ES-I3 (cell line): Measurements from ENCODE around the gene ME3.
"Not testable (repeated sequence)": the region's sequence is repeated elsewhere in the genome, so short reads cannot be mapped to it uniquely, and the experiment has no call there.

Source experiments
- H3K36me3 ChIP-seq: 2 replicates; pipeline ENCODE4 v1.6.1; 2013; ENCODE audit warnings: mild to moderate bottlenecking, low read length, control low read depth, moderate library complexity; ENCODE audit not compliant: insufficient read depth
- H3K4me1 ChIP-seq: 2 replicates; pipeline ENCODE4 v1.6.1; 2013; ENCODE audit warnings: mild to moderate bottlenecking, control low read depth, low read length; ENCODE audit not compliant: insufficient read depth
- H3K9ac ChIP-seq: 2 replicates; pipeline ENCODE4 v1.6.1; 2013; ENCODE audit warnings: low read depth, mild to moderate bottlenecking, low read length, moderate library complexity
- H3K9me3 ChIP-seq: 2 replicates; pipeline ENCODE4 v1.6.1; 2013; ENCODE audit warnings: mild to moderate bottlenecking, low read length, moderate library complexity; ENCODE audit not compliant: control insufficient read depth, insufficient read depth

The ME3 gene

DNA sequence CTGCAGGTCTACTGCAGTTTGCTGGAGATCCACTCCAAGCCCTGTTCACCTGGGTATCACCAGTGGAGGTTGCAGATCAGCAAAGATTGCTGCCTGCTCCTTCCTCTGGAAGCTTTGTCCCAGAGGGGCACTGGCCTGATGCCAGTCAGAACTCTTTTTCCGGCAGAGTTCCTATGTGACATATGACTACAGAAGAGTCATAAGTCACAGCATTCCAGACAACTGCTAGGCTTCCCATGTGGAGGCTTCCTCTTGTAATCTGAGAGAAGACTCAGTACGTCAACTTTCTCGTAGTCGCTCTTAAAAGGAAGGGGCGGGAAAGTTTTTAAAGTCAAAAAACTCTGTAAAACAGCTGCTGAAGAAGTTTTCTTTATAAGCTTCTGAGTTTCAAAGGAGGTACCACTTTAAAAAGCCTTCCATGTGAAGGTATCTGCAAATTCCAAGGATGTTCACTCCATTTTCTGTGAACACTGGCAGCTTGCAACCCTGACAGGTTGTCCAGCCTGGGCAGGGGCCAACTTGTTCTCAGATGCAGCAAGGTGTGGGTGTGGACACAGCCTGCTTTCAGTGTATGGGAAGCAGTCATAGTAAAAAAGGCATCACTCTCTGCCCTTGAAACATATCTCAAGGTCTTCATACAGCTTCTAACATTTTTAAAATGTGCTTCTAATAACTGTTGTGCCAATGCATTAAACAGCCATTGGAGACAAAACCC lies 97.8 kb downstream of the ME3 start:
- H3K4me1 ChIP-seq = peaks cover 4% of the 10 kb centered on the region; the same call in 1 of the 2 replicates
- H3K9ac ChIP-seq = no peak overlapping the region
- no peaks in the 10 kb centered on the region for H3K9me3 ChIP-seq
- H3K36me3 ChIP-seq = no peaks in the 10 kb centered on the region

DNA sequence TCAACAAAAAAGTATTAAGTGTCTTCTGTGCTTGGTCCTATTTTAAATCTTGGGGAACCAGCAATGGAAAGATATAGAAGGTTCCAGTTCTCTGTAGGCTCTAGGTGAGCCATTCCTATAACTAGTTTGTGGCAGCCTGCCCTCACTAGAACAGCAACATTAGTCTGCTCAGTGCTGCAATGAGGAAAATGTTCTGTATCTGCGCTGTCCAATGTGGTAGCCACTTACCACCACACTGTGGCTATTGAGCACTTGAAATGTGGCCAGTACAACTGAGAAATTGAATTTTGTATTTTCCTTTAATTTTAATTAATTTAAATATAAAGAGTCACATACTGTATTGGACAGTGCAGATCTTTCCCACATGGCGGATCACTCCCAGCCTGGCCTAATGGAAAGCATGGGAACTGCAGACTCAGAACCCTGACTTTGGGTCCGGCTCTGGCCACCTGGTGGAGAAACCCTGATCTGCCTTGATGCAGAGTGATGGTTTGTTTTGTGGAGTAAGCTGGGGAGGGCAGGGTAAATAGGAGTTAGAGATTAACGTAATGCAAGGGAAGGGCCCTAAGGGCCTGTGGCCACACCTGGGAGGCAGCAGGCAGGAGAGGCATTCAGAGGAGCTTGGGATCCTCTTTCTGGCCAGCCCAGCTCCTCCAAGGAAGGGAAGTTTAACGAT lies 101.0 kb downstream of the ME3 start:
- no peak overlapping the region for H3K9ac ChIP-seq
- peaks cover 4% of the 10 kb centered on the region; the same call in 1 of the 2 replicates for H3K4me1 ChIP-seq
- no peaks in the 10 kb centered on the region for H3K9me3 ChIP-seq
- H3K36me3 ChIP-seq = no peaks in the 10 kb centered on the region

DNA sequence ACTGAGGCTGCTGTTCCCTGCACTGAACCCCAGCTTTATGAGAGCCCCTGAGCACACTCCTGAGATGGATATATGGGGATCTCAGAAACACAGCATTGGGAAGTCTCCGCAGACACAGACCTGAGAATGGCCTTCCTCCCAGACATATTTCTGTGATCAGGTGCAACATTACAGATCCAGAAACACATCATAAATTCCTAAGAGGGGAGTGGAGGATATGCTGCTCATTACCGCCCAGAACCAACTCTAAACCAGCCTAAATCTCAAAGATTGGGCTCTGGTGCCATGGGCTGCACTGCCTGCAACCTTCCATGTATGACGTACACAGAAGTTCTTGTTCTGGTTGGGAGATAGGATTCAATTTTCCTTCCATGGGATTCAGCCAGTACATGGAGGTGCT lies 102.0 kb downstream of the ME3 start:
- Histone ChIP-seq H3K4me1 (peaks cover 4% of the 10 kb centered on the region; the same call in 1 of the 2 replicates), H3K36me3 (no peaks in the 10 kb centered on the region), H3K9me3 (no peaks in the 10 kb centered on the region), H3K9ac (no peak overlapping the region)

DNA sequence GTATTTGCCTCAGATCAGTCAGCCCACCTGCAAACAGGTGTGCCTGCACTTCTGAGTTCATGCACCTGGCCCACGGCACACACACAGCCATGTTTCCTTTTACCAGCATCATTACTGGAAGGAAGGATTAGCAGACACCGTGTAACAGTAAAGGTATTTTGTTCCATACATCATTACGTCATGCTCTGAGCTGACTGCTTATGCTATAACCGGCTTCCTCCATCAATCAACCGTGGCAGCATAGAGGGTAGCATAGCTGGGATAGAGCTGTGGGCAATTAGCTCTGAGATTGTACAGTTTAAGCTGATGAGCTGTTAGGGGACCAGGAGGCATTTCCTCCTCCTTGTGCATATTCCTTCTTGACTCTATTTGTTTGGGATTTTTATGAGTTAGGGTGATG lies 102.4 kb downstream of the ME3 start:
- Histone ChIP-seq H3K36me3 (no peaks in the 10 kb centered on the region), H3K9ac (no peak overlapping the region), H3K9me3 (no peaks in the 10 kb centered on the region), H3K4me1 (peaks cover 4% of the 10 kb centered on the region; the same call in 1 of the 2 replicates)

DNA sequence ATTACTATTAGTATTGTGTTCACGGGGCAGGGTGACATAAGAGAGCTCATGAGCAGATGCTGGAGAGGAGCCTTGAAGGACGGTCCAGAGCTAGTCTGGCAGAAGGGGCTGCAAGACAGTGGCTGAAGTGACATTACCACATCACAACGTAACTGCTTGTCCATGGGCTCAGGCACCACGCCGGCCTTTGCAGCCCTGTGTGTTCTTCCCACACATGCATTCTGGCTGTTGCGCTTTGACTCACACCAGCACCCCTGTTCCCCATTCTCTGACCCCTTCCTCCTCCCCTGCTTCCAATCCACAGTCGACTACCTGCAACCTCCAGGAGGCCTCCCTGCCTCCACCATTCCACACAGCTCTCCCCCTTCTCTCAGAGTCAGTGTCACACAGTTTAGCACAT lies 103.3 kb downstream of the ME3 start:
- Histone ChIP-seq H3K4me1 (no peaks in the 10 kb centered on the region), H3K9me3 (no peaks in the 10 kb centered on the region), H3K36me3 (no peaks in the 10 kb centered on the region), H3K9ac (no peak overlapping the region)

DNA sequence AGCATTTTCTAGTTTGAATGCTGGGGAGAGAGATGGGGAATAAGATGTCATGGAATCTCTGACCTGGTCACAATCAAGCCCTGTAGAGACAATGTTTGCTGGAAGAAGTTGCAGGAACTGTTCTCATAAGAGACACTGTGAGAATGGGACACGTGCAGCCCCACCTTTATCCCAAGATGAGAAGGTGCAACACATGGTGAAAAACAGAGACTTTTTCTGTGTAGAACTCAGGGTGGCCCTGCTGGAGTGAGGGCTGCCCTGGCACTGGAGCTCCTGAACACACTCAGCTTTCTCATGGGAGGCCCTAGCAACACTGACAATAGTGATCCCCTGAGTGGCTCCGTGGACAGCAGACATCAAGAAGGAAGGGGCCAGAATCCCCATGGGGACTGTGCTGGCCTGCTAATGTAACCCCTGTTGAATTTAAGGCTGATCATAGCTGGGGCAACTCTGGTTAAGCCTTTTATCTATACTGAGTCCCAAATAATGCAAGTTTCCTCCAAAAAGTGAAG lies 106.6 kb downstream of the ME3 start:
- Histone ChIP-seq H3K36me3 (no peaks in the 10 kb centered on the region), H3K9ac (no peak overlapping the region)

DNA sequence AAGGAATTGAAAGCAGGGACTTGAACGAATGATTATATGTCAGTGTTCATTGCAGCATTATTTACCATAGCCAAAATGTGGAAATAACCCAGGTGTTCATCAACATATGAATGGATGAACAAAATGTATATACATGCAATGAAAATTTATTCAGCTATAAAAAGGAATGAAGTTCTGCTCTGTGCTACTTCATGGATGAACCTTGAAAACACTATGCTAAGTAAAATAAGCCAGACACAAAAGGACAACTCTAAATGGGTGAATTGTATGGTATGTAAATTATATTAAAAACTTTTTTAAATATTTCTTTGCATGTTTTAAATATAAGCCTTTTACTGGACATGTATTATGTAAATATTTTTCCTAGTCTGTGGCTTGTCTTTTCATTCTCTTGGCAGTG lies 107.0 kb downstream of the ME3 start:
- no peak overlapping the region for H3K9ac ChIP-seq
- H3K4me1 ChIP-seq = no peaks in the 10 kb centered on the region
- no peaks in the 10 kb centered on the region; the same call in 1 of the 2 replicates for H3K9me3 ChIP-seq
- no peaks in the 10 kb centered on the region for H3K36me3 ChIP-seq

More for the DNA sequence above, 106.6 kb downstream of the ME3 start:
- H3K9me3 ChIP-seq = no peaks in the 10 kb centered on the region; the same call in 1 of the 2 replicates
- H3K4me1 ChIP-seq = no peaks in the 10 kb centered on the region

DNA sequence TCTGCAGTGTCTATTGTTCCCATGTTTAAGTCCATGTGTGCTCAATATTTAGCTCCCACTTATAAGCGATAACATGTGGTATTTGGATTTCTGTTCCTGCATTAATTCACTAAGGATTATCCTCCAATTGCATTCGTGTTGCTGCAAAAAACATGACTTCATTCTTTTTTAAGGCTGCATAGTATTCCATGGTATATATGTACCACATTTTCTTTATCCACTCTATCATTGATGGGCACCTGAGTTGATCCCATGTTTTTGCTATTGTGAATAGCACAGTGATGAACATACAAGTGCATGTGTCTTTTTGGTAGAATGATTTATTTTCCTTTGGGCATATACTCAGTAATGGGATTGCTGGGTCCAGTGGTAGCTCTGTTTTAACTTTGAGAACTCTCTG lies 109.6 kb downstream of the ME3 start:
- H3K4me1 ChIP-seq, H3K9ac ChIP-seq, H3K9me3 ChIP-seq, H3K36me3 ChIP-seq: not testable (repeated sequence)

DNA sequence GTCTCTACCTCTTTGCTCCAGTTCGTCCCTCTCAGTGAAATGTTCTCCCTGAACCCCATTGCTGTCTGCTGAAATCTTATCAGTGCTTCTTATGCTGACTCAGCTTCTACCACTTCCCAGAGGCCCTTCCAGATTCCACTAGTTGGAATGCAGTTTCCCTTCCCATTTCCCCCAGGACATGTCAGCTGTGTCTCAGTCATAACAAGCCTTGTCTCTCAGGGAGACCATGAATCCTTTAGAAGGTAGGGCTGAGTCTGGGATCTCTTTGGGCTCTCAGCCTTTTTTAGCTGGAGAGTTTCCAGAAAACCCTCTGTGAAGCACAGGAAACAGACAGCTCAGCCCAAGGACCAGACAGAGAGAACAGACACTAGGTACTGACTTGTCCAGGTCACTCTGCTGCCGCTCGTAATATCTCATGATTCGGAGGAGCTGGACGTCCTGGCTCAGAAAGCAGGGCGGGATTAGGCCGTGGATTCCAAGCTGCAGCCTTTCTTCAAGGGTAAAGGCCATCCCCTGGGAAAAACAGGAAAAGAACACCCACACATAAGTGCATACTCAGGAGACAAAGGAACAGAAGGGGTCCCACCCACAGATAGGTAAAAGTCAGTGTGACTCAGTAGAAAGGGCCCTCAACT lies 113.0 kb downstream of the ME3 start:
- Histone ChIP-seq H3K36me3 (no peaks in the 10 kb centered on the region; the same call in 1 of the 2 replicates), H3K9ac (no peak overlapping the region), H3K4me1 (no peaks in the 10 kb centered on the region), H3K9me3 (no peaks in the 10 kb centered on the region; the same call in 1 of the 2 replicates)

DNA sequence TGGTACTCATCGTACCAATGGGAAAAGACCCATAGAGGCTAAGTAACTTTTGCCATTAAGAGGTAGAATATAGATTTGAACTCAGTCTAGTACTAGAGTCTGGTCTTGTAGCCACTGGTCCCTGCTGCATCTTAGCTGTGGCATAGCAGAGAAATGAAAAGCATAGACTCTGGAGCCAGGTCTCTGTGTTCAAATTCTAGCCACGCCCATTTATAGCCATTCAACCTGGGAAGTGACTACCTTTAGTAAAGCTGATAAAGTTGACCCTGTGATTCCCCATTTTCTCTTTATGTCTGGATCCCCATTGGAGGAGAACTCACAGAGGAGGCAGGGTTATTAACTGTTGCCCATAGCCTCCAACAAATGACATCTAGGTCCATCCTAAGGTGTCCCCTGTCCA lies 113.6 kb downstream of the ME3 start:
- H3K4me1 ChIP-seq = no peaks in the 10 kb centered on the region
- peaks cover 2% of the 10 kb centered on the region; the same call in 1 of the 2 replicates for H3K36me3 ChIP-seq
- no peak overlapping the region for H3K9ac ChIP-seq
- H3K9me3 ChIP-seq = no peaks in the 10 kb centered on the region; the same call in 1 of the 2 replicates

DNA sequence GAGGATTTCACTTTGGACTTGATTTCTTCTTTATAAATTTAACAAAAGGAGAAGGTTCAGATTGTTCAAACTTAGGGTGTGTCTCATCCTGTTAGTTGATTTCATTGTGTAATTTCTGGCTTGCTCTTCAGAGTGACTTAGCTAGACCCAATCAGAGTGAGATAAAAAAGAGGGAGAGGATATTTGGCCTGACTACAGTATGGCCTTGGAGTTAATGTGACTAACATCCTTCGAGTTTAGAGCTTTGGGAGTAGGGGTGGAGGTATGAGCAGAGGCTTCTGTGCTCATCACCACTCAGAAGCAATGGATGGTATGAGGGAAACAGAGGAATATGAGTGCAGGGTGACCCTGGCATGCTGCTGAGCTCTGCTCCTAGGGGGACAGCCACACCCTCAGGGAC lies 114.2 kb downstream of the ME3 start:
- Histone ChIP-seq H3K36me3 (peaks cover 2% of the 10 kb centered on the region; the same call in 1 of the 2 replicates), H3K9me3 (no peaks in the 10 kb centered on the region; the same call in 1 of the 2 replicates), H3K4me1 (no peaks in the 10 kb centered on the region), H3K9ac (no peak overlapping the region)

DNA sequence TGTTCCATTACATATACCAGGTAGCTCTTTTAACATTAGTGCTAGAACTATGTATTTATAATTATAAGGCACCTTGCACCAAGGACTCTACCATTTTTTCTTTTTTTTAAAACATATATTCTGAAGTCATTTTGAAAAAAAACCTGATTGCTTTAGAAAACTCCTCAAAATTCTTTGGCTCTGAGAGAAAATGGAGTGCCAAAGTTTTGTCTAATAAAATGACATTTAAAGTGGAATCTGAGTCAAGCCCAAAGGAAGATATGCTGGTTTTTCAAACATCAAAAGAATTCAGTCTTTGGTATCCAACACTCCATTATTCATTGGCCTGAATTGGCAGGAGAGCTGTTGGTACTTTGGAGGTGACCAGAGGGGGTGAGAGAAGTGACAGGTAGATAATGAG lies 116.5 kb downstream of the ME3 start:
- H3K36me3 ChIP-seq = peaks cover 2% of the 10 kb centered on the region; the same call in 1 of the 2 replicates
- H3K4me1 ChIP-seq = no peaks in the 10 kb centered on the region
- no peak overlapping the region for H3K9ac ChIP-seq
- no peaks in the 10 kb centered on the region for H3K9me3 ChIP-seq

DNA sequence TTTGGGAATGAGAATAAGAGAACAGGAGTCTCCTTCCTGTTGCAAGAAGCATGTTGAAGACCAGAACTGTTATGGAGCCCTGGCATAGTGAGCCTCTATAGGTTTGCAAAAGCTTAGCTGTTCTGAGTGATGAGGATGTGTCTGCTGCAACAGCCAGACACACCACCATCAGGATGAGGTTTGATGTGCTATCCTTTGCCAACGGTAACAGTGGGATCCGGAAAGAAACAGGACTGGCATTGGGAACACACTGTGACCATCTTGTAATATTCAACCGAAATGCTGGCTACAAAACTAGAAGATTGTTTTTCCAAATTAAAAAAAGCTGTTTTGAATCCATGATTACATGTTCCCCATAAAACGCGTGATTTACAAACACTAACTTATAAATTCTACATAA lies 117.0 kb downstream of the ME3 start:
- Histone ChIP-seq H3K9me3 (no peaks in the 10 kb centered on the region), H3K9ac (no peak overlapping the region)

DNA sequence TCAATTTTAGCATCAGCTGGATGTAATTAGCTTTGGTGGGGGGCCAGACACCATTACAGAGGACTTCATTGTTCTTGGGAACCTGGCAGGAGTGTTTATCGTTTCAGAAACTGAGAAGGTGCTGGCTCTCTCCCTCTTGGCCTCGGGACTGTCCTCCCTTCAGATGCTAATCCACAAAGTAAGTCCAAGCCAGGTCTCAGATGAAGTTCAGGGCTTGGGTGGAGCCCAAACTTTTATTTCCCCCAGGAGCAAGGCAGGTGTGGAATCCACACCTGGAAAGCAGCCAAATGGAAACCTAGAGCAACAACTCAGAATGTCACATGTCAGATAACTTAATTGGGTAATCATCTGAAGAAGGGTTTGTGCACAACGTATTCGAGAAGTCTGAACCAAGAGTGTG lies 119.2 kb downstream of the ME3 start:
- H3K4me1 ChIP-seq = peaks cover 1% of the 10 kb centered on the region; the same call in 1 of the 2 replicates
- peaks cover 2% of the 10 kb centered on the region; the same call in 1 of the 2 replicates for H3K36me3 ChIP-seq
- H3K9me3 ChIP-seq = no peaks in the 10 kb centered on the region; the same call in 1 of the 2 replicates
- no peak overlapping the region for H3K9ac ChIP-seq

More for the DNA sequence above, 117.0 kb downstream of the ME3 start:
- Histone ChIP-seq H3K36me3 (peaks cover 2% of the 10 kb centered on the region; the same call in 1 of the 2 replicates), H3K4me1 (no peaks in the 10 kb centered on the region)
